Right atrium auricular region (tissue), 2 donors: ENCODE data around the gene ACTN3. TPM values are rescaled to one million over a fixed set of nuclear protein-coding genes. Genes with fewer than 3 reads are reported as not detected.

Source experiments
- DNase-seq: peaks from one replicate; pipeline ENCODE4 v3.0.0-alpha.2; 2019; ENCODE audit warnings: low spot score
- H3K27ac ChIP-seq, 2 donors: fragments of 200-600 bp; sonication (generic); 1 replicate in 1 of 2; 2 replicates in 1 of 2; pipeline ENCODE4 v1.5.1; 2016 to 2019
- H3K27me3 ChIP-seq, 2 donors: fragments of 200-600 bp; sonication (generic); one replicate each; pipeline versions ENCODE4 v1.5.1 to v1.6.0; 2017 to 2019
- H3K36me3 ChIP-seq: fragments of 200-600 bp; sonication (generic); one replicate; pipeline ENCODE4 v1.5.1; 2016
- H3K4me1 ChIP-seq, 2 donors: fragments of 200-600 bp; sonication (generic); one replicate each; pipeline versions ENCODE4 v1.5.1 to v1.6.0; 2017 to 2019
- H3K4me3 ChIP-seq, 2 donors: fragments of 200-600 bp; sonication (generic); 1 replicate in 1 of 2; 2 replicates in 1 of 2; pipeline ENCODE4 v1.5.1; 2017 to 2019; ENCODE audit warnings: mild to moderate bottlenecking in 1 of 2, moderate library complexity in 1 of 2
- H3K9me3 ChIP-seq, 2 donors: fragments of 200-600 bp; sonication (generic); one replicate each; pipeline ENCODE4 v1.5.1; 2019
- CTCF ChIP-seq, 2 donors: fragments of 200-600 bp; sonication (generic); IDR thresholded peaks; one replicate each; pipeline ENCODE4 v1.5.1; 2019; ENCODE audit warnings: antibody characterized with exemption in 2 of 2
- total RNA-seq, 2 donors: library from RNA; depleted of rRNA; stranded (reverse); fragments of >200 nt; gene quantifications; one replicate each; pipeline ENCODE4 v1.1.0, GENCODE V29; 2016

The ACTN3 gene
- total RNA-seq, 2 donors from 2014 or later: not detected

GRCh38 chr11:66562907-66563583, 16.3 kb downstream of the ACTN3 start:
- Histone ChIP-seq H3K4me3 (no peak overlapping the region), H3K27ac (no peak overlapping the region), H3K9me3 (no peaks in the 10 kb centered on the region), H3K27me3 (no peaks in the 10 kb centered on the region), H3K4me1 (peaks cover 0 to 17% of the 10 kb centered on the region in 2 donors), H3K36me3 (peaks cover 9% of the 10 kb centered on the region)
- no peak for DNase-seq
- no peak for TF ChIP-seq CTCF (IDR thresholded peaks at IDR 0.05)

GRCh38 chr11:66563832-66564231, 17.1 kb downstream of the ACTN3 start:
- H3K36me3 ChIP-seq: peaks cover 9% of the 10 kb centered on the region
- TF ChIP-seq CTCF (IDR thresholded peaks at IDR 0.05): no peak
- H3K27ac ChIP-seq: no peak overlapping the region
- H3K4me1 ChIP-seq: peaks cover 0 to 19% of the 10 kb centered on the region in 2 donors
- H3K9me3 ChIP-seq: no peaks in the 10 kb centered on the region
- no peak for DNase-seq
- H3K4me3 ChIP-seq: no peak overlapping the region
- H3K27me3 ChIP-seq: no peaks in the 10 kb centered on the region

GRCh38 chr11:66564538-66564937, 17.8 kb downstream of the ACTN3 start:
- no peak overlapping the region for H3K4me3 ChIP-seq
- H3K36me3 ChIP-seq: peaks cover 9% of the 10 kb centered on the region

GRCh38 chr11:66564984-66565383, 18.3 kb downstream of the ACTN3 start:
- H3K36me3 ChIP-seq: peaks cover 9% of the 10 kb centered on the region
- H3K9me3 ChIP-seq: no peaks in the 10 kb centered on the region
- H3K4me1 ChIP-seq: peaks cover 0 to 14% of the 10 kb centered on the region in 2 donors
- no peak for DNase-seq
- TF ChIP-seq CTCF (IDR thresholded peaks at IDR 0.05): no peak
- H3K27ac ChIP-seq: no peak overlapping the region
- H3K4me3 ChIP-seq: no peak overlapping the region
- H3K27me3 ChIP-seq: no peaks in the 10 kb centered on the region

More at GRCh38 chr11:66564538-66564937, 17.8 kb downstream of the ACTN3 start:
- H3K27me3 ChIP-seq: no peaks in the 10 kb centered on the region
- no peak for DNase-seq
- TF ChIP-seq CTCF (IDR thresholded peaks at IDR 0.05): no peak
- peaks cover 0 to 14% of the 10 kb centered on the region in 2 donors for H3K4me1 ChIP-seq
- no peaks in the 10 kb centered on the region for H3K9me3 ChIP-seq
- H3K27ac ChIP-seq: no peak overlapping the region

- TF ChIP-seq CTCF (IDR thresholded peaks at IDR 0.05): no peak
- DNase-seq: no peak
- Histone ChIP-seq H3K36me3 (peaks cover 9% of the 10 kb centered on the region), H3K4me1 (peaks cover 0 to 14% of the 10 kb centered on the region in 2 donors), H3K4me3 (no peak overlapping the region), H3K27ac (no peak overlapping the region), H3K9me3 (no peaks in the 10 kb centered on the region), H3K27me3 (no peaks in the 10 kb centered on the region)
Measured at GRCh38 chr11:66566221-66566620, 19.5 kb downstream of the ACTN3 start.

GRCh38 chr11:66567787-66568123, 21.1 kb downstream of the ACTN3 start:
- peaks cover 0 to 14% of the 10 kb centered on the region in 2 donors for H3K4me1 ChIP-seq
- peaks cover 9% of the 10 kb centered on the region for H3K36me3 ChIP-seq
- peak overlapping the region; percentile 46 to 68 for H3K4me3 ChIP-seq
- peak overlapping the region in 1 of 2 donors; percentile 25 for H3K27ac ChIP-seq
- H3K27me3 ChIP-seq: no peaks in the 10 kb centered on the region
- DNase-seq: no peak
- TF ChIP-seq CTCF (IDR thresholded peaks at IDR 0.05): no peak
- H3K9me3 ChIP-seq: no peaks in the 10 kb centered on the region
